HG03442 (cell line): ENCODE data around the gene PEF1.

ENCODE experiments used
- ATAC-seq: cut with Tn5 transposase; IDR thresholded peaks from one replicate; pipeline ENCODE4 v1.9.1; 2021; ENCODE audit warnings: mild to moderate bottlenecking, moderate library complexity; ENCODE audit not compliant: unreplicated experiment

The PEF1 gene

DNA sequence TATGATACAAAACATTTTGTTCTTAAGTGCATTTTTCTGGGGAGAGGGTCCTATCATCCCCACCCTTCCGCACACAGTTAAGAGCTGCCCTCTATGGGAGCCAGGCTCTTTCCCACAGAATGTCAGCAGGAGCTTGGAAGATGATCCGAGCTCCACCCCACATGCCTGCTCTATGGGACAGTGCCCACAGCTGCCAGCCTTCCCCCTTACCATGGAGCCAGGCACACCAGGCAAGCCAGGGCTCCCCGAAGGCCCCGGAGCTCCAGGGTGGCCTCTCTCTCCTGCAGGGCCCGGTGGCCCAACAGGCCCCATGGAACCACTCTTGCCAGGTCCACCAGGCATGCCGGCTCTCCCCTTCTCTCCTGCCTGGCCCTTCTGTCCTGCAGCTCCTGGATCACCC is 10.4 kb upstream of the PEF1 start:
- ATAC-seq = no peak

DNA sequence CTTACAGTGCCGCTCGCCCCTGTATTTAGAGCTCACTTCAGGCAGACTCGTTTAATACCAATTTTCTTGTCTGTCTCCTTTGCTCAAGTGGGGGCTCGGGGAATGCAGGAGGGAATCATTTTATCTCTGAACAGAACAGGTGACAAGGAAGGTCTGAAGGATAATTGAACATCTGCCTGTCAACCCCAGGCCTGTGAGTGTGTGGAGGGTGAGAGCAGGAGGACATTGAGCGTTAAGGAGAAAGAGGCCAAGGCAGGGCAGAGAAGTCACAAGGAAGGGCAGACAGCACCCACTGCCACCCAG is 9.7 kb upstream of the PEF1 start:
- no peak for ATAC-seq

DNA sequence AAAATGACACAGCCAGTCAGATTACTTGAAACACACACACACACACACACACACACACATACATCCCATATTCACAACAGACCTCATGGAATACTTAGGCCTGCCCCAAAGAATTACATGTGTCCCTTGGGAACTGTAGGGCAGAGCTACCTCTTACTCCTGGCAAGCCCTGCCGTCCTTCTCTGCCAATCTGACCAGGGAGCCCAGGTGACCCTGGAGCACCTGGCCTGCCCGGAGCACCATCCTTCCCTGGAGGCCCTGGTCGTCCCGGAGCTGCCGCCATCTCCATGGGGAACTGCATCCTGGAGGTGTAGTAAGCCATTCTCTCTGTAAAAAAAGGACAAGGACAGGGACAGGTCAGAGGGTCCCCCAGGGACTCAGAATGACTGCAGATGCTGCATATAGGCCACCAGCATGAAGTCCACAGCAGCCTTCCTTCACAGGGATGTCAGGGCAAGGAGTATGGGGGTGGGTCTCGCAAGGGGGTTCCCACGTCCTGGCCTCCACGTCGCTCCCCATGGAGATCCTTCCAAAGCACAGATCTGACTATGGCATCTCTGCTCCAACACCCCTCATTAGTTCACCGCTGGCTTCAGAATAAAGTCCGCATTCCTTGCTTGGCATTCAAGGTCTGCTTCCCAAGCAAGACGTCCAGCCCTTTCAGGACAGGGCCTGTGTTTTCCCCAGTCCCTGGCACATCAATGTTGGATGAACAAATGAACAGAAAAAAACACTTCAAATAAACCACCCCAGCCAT is 9.2 kb upstream of the PEF1 start:
- no peak for ATAC-seq

DNA sequence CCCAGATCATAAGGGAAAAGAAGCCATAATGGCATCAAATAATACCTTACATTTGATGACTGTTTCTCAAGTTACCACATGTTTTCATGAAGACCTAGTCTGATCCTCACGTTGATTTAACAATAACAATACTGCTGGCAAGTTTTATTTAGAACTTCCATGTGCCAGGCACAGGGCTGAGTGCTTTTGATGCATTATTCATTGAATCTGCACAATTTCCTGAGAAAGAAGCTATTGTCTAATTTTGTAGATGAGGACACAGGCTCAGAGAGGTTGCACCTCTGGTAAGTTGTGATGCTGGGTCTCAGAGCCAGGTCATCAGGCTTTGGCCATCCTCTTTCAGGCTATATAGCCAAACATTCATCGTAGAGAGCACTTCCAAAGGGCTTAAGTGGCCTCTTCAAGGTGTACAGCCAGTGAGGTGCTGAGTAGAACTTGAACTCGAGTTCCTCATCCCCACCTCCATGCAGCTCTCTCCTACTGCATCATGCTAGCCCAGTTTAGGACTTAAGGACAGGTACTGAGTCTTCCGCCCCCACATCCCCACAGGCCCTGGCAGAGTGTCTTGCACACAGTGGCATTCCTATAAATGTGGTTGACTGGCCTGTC is 8.3 kb upstream of the PEF1 start:
- ATAC-seq = no peak

DNA sequence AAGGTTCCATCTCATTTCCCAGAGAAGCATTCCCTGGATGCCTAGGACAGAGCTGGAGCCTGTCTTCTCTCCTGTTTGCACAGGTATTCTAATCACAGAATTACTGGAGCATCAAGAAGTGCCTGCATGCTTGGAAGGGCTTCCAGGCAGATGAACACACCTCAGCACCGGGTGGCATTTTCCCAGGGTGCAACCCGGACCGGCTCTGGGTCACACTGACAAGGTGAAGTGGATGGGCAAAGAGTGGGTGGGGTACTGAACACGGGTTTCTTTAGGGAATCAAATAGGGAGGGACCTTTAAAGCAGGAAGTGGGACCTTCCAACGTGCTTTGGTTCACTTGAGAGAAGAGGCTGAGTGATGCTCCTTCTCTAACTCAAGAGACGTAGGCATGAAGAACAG is 7.1 kb upstream of the PEF1 start:
- ATAC-seq = no peak

DNA sequence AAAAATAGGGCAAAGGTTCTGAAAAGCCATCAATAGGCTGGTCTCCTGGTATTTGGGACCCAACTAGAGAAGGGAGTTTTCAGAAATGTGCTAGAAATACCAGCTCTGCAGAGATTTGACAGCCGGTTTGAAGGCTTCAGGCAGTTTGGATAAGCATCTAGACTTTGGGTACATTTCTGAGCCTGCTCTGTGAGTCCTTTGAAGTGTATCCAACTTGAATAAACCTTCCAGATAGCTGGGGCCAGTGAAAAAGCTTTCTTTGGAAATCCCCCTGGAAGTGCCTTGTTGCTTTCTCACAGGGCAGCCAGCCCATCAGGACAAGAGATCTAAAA is 6.4 kb upstream of the PEF1 start:
- no peak for ATAC-seq

DNA sequence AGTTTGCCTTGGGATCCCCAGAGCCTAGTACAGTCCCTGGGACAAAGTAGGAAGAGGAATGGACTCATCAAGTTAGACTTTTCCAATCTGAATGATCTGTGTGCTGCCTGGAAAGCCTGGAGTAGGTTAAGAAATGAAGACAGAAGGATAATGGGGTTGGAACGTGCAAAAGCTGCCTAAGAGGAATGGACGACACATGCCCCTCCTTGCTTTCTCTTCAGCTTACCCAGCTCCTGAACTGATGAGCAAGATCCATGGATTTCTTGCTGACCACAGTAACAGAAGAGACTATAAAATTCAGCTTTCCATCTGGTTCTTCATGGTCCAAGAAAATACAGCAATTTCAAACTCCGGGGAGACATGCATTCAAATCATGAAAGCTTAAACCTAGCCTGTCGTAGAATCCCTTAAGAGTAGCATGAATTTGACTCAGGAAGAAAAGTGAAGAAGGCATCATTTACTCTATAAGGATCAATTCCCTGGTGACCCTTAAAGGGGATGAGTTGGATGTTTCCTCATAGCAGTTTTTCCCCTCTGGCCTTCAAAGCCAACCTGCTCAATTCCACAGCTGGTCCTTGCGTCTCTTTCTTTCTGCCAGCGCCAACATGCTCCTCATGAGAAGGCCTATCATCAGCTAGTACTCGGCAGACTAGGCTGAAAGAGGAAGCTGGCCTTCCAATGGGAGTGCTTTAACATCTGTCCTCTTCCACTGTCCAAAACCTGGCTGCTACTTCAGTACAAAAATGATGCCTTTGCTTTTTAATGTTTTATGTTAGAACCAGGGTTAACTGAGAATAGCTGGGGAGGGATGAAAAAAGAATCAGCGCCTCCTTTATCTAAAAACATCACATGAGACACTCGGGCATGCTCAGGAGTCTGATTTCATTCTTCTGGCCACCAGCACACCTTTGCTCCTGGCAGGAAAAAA is 5.7 kb upstream of the PEF1 start:
- no peak for ATAC-seq

DNA sequence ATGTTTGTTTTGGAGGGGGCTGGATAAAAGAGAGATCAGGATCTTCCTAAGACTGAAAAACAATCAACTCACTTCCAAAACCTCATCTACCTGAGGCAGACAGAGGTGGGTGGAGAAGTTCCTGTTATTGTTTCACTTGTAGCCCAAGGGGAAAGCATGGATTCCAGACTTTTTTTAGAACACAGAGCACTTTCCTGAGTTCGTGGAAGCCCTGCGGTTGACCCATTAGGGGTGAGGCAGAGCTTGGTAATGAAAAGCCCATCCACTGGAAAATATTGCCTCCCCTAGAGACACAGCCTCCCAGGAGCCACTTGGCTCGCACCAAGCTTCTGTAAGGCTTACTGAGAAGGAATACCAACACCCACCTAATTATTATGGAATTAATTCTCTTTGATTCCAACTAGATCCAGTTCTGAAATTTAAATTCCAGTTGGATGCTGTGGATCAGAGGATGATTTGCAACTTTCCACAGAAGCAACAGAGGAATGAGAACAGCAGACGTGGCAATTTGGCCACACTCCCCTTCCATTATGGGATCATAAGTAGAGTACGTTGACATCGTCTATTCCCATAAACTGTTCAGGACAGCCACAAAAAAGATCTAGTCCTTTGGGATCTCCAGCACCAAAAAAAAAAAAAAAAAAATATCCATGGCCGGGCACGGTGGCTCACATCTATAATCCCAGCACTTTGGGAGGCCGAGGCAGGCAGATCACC is 4.1 kb upstream of the PEF1 start:
- ATAC-seq = no peak

DNA sequence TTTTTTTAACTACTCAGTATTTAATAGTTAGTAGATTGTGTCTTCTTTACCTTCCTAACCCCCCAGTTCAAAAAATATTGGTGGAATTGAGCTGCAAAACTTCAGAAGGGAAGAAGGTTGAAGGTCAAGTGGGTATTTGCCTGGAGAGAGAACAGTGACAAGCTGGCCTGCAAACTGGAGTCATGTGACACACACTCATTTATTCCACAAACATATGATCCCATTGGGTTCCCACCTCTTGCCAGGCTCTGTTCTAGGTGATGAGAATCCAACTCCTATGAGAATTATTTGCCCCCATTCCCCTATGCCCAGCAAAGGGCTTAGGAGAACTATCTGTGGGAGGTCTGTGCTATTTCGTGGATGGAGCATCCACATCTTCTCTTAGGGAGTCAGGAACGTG is 3.5 kb upstream of the PEF1 start:
- no peak for ATAC-seq

DNA sequence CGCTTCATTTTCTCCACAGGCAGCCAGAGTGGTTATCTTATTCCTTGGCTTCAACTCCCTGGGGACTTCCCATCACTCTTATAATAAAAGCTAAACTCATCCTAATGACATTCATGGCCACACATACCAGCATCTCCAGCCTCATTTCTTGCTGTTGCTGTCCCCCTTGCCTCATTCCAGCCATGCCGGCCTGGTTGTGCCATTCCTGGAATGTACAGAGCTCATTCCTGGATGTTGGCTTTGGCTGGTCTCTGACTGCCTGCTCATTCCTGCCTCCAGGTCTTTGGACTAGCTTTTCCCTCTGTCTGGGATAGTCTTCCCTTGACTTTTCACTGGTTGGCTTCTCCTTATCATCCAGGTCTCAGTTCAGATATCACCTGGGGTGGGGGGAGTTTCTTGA is 2.4 kb upstream of the PEF1 start:
- no peak for ATAC-seq

DNA sequence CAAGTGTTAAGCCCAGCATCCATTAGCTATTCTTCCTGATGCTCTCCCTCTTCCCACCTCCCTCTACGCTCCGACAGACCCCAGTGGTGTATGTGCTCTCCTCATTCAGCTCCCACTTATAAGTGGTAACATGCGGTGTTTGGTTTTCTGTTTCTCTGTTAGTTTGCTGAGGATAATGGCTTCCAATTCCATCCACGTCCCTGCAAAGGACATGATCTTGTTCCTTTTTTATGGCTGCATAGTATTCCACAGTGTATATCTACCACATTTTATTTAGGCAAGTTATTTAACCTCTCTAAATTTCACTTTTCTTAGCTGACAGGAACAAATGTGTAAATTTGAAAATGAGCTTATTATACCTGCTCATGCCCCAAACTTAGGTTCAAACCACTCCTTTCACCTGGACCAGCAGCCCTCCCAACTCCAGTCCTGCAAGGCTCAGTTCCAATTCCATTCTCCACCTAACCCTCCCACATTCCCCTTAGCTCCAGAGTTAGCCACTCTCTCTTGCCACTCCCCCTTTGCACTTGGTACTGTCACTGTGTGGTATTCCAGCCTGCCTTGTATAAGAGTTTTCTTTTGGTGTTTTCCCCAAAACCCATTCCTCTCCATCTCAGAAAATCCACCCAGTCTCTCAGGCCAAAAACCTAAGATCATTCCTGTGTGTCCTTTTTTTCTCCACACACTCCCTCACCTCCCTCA is 1.7 kb upstream of the PEF1 start:
- no peak for ATAC-seq

DNA sequence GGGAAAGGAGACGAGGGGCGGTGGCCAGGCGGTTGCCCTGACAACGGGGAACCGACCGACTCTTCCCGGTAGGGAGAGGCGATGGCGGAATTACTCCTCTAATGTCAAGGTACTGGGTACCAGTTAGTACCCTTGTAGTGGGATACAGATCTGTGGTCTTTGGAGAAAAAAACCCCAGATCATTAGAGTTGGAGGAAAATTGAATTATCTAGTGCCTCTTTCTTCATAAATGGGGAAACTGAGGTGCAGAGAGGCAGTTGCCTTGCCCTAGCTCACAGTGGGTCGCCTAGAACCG is 545 bp upstream of the PEF1 start:
- no peak for ATAC-seq

DNA sequence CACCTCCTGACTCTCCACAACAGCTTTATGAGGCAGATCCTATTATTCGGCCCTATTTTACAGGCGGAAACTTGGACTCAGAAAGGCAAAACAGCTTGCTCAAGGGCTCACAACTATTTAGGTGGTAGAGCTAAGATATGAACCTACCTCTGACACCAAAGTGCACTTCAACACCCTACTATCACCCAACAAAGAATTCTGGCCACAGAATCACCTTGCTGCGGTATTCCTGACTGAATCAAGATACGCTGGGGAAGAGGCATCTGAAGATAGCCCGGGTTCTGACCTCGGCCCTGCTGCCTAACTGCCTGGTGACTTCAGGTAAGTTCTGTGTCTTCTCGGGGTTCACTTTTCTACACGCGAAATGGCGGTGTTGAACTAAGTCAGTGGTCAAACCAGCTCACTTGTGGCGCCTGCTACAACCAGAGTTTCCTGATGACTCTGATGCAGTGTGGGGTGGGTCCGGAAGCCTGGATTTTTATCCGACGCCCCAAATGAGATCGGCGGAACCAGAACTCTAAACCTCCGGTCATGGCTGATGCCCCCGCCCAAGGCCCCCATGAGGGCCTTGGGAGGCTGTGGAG is 608 bp downstream of the PEF1 start:
- no peak for ATAC-seq

DNA sequence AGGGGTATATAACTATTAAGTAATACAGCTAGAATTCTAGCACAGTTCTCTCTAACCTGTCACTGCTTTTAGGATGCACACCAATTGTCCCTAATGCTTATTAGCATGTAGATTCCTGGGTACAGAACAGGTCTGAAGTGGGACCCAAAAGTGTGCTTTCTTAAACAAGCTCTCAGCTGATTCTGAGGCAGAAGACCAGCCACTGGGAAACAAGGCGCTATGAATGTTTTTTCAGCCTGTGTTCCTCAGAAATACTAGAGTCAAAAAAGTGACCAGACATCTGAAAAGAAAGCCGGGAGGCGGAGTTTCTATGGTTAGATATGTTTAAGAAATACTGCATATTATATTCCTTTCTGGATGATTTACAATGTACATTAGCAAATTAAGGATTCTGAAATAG is 1.8 kb downstream of the PEF1 start:
- no peak for ATAC-seq

DNA sequence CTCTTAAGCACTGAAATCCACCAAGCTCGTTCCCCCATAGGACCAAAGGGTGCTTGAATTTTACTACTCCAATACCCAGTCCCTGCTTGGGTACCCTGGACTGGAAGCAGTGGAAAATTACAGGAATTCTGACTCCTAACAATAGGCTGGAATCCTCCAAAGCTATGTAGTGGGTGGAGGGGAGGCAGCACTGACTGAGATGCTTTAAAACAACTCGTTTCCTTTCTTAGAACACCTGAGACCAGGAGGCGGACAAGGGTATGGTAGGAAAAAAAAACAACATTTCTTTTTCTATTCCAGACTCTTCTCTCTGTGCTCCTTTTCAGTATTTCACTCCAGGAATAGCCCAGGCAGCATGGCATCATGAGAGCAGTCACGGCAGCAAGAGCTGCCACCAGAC is 2.3 kb downstream of the PEF1 start:
- no peak for ATAC-seq

DNA sequence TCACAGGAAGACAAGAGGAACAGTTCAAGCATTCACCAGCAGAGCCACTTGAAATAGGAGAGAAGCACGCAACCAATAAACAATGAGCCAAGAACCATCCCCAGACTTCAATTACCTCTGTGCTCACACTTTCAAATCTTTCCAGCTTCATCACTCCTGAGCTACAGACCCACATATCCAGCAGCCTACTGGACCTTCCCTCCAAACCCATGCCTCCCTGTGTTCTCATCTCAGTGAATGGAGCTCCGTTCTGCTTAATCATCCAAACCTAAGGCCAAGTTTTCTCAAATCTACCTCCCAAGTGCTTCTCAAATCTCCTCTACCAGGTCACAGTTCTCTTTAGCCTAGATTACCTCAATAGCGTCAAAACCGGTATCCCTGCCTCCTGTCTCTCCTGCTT is 3.7 kb downstream of the PEF1 start:
- ATAC-seq = no peak

DNA sequence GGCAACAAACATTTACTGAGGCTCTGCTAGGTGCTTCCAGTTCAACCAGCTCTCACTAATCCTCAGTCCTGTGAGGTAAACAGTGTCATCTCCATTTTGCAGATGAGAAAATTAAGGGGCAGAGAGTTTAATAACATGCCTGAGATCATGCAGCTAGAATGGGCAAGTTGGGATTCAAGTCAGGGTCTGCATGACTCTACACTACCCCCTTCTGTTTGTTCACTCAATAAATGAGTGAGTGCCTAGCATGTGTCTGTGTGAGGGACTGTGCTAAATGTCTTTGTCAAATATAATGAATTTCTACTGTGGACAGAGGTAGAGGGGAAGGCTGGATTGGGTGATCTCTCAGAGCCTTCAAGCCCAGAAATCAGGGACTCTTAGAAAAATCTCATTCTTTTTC is 4.5 kb downstream of the PEF1 start:
- no peak for ATAC-seq

DNA sequence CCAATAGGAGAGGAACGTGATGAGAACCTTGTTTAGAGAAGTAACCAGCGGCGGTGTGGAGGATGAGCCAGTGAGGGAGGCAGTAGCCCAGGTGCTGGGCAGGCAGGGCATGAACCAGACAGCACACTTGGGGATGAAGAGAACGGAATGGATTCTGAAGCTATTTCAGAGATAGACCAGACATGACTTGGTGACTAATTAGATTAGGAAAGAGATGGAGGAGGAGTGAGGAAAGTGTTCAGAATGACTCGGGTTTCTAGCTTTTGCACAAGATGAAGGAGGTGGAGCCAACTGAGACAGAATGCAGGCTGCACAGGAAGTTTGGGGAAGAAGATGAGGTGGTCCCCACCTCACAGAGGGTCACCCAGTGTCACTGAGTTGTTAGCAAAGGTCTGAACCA is 5.1 kb downstream of the PEF1 start:
- ATAC-seq = no peak

DNA sequence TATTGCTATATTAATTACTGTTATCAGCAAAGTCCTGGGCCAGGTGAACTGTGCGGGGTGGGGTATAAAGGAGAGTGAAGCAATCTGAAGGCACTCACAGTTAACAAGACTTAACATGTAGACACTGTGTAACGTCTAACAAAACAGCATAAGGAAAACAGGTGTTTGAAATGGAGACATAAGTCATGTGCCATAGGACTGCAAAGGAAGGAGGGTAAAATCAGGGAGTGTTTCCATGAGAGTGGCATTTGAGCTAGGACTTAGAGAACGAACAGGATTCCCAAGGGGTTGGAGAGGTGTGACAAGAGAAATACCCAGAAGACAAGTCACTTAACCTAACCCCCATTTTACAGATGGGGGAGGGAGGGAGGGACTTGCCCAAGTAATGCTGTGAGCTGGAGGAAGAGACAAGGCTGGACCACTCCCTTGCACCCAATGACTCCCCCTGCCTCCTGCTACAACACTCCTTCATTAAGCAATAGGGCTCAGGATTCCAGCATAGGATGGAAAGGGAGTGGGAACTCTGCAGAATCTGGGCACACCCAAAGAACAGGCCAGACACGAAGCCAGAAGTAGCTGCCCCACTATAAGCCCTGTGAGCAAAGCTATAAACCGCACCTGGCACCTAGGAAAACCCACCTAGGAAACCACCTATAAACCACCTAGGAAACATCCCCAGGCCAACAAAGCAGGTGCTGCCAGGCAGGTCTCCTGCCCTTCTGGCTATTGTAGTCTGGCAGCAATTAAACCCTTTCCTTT is 6.6 kb downstream of the PEF1 start:
- ATAC-seq = no peak

DNA sequence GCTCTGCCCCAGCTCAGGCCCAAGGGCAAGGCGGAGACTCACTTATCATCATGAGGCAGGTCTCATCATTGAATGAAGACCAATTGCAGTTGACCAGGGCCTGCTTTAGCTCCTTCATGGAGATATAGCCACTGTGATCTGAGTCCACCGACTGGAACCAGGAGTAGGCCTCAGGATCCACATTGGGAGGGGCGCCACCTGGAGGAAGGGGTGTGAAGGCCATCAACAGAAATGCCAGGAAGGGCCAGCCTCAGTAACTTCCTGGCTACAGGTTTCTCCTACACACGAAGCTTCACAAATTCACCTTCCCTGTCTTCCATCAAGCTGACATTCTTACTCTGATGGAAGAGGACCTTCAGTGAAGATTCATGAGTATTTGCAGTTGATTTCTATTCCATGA is 11.6 kb downstream of the PEF1 start:
- no peak for ATAC-seq
